Activated CD4-positive, alpha-beta T cell treated with anti-CD3 and anti-CD28 coated beads for 1 hour (primary cell): Measurements from ENCODE around the gene KIRREL3.

ENCODE experiments used
- DNase-seq: peaks from one replicate; pipeline ENCODE4 v3.0.0-alpha.2; 2020

The KIRREL3 gene

DNA sequence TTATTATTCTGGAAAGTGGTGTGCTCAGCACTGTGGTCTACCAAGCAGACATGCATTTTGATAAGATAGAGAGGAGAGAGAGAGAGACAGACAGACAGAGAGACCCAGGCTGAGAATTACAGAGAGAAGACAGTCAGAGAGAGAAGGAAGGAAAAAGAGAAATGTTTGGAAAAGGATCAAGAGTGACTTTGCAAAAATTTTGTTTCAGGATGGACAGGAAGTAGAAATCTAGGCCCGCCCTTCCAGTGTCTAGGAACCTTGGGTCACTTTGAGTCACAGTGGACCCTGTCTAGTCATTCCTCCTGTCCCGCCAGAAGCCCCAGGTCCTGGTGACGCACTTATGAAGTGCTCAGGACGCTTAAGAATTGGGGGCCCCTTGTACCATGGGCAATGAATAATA, 478.4 kb downstream of the KIRREL3 start:
- no peak for DNase-seq

DNA sequence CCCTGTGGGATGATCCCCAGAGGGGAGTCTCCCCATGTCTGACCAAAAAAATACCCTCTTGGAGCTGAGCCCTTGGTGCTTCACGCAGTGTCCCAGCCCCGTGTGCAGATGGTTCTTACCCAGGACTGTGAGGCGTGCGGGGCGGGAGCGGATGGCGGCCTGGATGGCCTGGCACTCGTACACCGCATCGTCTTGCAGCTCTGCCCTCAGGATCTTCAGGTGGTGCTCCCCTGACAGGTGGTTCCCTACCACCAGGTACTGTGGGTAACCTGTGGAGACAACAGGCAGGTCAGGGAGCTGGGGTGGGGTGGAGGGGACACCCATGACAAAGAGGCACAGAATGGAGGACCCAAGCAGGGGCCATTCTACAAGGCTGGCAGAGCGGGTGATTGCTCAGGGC, 479.4 kb downstream of the KIRREL3 start:
- DNase-seq: no peak

DNA sequence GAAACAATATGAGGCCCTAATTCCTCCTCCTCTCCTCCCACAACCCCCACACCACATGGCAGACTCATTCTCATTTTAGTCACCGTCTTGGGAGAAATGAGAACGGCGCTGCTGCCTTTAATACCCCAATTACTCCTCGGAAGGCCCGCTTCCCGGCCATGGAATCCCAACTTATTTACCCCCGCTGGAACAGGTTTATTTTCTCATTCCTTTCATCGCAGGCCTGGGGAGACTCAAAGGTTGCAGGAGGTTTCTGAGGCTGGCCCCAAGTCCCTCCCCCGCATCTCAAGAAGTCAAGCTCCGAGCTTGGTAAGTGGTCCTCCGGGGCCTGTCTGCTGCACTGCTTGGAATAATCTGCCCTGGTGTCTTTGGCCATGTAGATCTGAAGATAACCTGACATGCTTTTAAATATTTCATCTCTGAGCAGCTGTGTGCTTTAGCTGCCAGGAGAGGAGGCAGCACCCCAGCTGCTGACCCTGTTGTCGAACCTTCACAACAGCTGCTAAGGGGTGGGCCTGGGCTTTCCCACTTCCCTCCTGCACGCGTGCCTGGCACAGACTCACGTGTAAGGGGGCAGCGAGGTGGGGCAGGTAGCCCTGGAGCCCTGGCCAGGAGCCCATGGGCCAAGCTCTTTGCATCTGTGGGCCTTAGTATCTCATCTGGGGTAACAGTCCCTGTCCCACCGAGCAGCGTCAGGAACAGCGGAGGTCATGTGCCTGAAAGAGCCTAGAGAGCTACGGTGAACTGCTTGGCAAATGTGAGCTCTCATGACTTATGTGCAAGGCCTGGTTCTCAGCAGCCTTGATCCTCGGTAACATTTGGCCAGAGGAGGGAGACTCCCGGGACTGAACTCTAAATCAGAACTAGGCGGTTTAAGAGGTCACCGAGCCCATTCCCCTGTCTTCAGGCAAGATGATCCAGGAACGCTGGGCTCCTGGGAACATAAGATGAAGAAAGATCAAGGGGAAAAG, 480.5 kb downstream of the KIRREL3 start:
- no peak for DNase-seq

DNA sequence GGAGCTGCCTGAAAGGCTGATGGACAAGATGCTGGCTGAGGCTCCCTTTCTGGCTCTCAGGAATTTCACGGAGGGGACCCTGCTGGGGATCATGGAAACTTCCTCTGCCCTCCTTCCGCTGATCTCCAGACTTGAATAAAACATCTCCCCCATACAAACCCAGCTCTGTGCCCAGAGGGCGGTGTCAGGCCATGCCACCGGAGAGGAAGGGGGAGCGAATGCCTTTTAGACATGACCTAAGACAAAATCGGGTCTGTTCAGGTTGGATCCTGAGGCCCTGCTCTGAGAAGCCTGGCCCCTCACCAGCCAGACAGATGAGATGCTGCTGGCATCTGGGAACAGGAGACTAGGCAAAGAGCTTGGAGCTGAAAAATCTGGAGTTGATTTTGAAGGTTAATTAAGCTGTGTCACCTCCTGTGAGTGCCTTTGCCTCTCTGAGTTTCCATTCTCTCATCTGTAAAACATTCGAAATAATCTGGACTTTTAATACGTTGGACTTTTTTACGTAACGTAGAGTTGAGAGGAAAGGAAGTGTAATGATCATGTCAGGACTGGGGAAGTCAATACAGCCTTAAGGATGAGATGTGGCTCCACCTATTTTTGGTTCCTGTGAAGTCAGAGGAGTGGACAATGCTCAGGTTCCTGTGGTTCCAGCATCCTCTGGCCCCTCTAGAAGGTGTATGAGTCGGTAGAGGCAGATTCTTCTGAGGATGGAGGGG, 481.4 kb downstream of the KIRREL3 start:
- DNase-seq: no peak

DNA sequence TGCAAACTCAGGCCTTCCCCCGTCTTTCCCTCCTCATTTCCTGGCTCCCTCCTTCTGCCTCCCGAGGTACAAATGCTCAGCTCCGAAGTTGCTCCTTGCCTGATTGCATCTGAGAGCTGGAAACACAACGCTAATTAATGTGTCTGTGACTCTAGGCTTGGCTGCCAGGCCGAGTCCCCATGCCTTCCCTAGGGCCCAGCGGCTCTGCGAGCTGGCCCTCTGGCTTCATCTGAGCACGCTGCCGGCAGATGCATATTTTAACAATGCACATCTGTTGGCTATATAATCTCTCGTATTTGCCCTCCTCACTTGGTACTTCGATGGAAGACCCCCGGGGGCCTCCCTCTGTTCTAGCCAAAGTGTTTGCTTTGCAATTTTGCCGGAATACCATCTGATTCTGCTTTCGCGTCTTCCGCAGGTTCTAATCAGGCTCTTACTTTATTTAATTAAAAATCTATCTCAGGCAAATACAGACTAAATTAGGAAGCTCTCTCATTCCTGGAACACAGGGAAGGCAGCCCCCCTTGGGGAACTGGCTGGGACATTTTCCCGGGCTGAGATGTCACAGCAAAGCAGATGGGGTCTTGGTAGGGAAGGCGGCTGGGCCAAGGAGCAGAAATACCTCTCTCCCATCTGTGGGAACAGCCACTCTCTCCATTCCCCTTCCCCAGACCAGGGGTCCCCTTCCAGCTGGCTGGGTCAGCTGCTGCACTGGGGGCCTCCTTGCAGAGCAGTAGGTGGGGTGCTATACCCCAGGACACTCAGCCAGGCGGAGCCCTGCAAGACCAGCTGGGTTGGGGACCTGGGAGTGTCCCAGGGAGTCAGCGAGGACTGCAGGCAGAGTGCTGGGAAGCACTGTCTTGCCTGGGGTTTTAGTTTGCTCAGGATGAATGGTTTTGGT, 482.2 kb downstream of the KIRREL3 start:
- DNase-seq: no peak

DNA sequence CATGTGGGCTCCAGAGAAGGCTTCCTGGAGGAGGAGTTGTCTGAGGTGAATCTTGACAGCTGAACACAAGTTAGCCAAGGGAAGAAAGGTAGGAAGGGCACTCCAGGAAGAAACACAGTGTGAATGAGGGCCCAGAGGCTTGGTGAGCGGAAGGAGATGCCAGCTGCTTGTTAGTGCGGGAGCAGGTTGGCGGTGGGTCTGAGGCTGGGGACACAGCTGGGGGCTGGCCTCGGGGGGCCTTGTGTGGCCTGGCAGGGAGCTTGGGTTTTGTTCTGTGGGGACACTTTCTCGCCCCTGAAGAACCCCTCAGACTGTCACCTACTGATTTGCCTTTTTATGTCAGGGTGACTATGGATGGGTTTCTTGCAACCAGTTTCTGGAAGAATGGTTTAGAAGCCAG, 485.1 kb downstream of the KIRREL3 start:
- DNase-seq: no peak

DNA sequence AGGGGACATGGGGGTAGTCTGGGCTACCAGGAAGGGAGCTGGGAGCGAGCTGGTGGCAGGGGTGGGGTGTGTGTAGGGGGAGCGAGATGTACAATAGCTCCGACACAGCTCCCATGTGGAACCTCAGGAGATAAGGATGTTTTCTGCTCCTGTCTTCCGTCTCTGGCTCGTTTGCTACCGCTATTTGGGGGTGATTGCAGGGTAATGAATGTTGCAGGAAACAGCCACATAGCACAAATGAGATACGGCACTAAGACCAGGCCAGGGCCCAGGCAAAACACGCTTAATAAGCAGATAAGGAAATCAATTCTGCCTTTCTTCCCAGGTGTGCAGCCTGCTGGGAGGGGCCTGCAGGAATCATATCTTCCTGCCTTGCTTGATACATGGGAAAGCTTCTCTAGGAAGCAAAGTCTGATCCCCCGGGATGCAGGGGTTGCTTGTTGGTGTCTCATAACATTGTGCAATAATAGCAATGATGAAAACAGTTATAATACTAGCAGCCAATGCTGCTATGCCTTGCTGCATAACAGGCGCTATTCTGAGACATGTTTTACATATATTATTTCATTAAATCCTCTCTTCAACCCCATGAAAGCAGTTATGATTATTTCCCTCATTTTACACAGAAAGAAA, 486.4 kb downstream of the KIRREL3 start:
- DNase-seq: no peak

DNA sequence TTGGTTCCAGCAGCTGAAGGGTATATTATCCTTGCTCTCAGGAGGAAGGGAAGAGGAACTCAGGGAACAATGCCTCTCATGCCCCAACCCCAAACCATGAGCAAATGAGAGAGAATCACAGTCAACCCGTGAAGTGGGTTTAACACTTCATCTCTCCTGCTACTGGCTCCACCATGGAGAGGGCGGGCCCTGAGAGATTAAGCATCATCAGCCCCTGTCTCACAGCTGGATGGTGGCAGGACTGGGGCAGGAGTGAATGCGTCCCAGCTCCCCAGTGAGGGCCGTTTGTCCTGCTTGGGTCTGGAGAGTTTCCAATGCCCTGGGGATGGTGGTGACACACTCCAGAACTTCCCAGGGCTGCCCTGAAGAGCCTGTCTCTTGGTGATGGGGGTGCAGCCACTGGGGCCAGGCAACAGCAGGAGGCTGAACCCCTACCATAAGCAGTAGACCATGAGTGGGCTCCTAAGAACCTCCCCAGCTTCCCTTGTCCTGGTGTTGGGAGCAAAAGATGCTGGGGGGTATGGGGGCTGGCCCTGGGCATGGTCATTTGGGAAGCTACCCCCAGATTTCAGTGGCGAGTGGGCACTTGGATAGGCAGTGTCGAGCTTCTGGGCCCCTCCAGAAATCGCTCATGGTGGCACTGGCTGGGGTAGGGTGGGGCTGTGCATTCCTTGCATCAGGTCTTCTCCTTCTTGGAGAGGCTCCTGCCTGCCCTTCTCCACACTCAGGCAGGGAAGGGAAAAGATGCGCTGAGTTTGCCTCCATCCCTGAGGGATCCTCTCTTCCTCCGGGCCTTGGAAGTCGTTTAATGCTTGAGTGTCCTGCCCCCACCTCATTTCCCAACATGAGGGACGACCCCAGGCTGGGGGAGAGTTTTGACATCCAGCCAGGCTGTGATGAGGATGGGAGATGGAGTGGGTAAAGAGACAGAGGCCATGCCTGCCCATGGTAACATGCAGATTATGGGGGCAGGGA, 487.5 kb downstream of the KIRREL3 start:
- no peak for DNase-seq

DNA sequence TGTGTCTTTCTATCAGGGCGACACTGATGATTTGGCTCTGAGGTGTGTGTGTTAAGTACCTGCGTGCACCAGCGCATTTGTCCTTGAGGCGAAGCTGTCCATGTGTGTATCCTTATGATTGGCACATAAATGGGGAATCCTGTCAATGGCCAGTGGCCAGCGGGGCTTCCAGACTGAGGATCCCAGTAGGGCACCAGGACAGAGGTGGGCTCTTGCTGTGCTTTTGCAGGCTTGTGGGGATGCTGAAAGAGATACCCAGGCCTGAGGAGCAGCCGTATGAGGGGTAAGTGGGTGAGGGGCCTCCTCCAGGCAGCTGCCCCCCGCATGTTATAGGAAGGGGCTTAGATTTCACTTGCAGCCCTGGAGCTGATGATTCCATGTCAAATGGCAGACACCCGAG, 488.3 kb downstream of the KIRREL3 start:
- no peak for DNase-seq

DNA sequence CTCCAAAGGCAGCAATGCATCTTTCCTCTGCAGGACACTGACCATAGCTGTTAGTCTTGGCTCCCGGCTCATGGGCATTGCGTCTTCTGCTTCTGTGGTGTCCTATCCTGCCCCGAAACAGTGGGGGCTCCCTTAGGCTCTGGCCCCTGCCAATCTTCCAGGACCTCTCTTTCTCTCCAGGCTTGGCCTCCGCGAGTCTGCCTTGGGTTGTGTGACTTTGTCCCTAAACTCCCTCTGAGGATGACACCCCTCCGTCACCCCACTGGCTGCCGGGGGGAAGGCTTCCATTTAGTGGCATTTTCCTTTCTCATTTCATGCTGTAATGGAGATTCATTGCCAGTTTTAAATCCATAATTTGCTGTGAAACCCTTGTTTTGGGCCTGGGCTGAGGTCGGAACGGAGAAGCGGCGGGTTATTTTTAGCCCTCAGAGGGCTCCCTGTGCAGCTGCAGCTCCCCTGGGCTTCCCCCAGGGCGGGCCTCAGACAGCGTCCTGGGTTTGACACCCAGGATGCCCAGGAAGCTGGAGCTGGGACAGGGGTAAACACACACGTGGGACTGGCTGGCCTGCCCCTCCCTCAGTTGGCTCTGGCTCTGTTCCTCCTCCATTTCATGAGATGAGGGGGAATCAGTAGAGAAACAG, 489.0 kb downstream of the KIRREL3 start:
- no peak for DNase-seq

DNA sequence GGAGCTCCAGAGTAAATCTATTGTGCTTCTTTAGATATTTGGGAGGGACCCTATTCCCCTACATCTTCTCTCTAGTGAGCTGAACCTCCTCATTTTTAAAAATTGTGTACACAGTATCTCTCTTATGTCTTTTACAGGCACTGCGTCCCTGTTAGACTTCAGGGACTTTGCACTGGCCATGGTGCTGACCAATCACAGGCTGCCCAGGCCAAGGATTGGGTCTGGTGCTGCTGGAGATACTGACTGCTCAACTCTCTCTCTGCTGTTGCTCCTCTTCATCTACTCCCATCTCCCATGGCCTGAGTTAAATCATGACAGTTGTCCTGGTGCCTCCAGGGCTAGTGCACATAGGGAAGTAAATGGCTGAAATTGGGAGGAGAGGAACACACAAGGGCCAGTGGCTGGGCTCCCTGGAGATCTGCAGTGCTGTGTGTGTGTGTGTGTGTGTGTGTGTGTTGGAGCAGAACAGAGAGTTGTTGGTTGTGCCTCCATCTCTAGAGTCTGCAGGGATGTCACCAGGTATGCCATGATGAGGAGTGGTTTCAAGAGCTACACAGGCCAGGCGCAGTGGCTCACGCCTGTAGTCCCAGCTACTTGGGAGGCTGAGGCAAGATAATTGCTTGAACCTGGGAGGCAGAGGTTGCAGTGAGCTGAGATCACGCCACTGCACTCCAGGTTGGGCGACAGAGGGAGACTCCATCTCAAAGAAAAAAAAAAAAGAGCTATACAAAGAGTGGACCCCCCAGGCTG, 489.8 kb downstream of the KIRREL3 start:
- no peak for DNase-seq

DNA sequence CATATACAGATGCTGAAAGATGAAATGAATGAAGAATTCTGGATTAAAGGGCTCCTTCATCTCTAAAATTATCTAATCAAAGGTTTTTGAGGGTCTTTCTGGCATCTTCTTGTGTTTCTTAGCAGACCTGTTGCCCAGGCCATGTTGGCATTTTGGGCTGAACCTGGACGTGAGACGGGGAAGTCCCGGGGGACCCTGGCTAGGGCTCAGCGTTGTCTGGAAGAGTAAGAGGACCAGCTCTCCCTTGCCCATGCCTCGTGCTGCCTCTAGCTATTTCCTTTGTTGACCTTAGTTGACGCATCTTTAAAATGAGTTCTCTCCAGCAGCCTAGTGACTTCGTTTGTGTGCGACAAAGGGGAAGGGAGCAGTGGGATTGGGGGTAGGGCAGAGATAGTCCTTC, 492.9 kb downstream of the KIRREL3 start:
- DNase-seq: no peak

DNA sequence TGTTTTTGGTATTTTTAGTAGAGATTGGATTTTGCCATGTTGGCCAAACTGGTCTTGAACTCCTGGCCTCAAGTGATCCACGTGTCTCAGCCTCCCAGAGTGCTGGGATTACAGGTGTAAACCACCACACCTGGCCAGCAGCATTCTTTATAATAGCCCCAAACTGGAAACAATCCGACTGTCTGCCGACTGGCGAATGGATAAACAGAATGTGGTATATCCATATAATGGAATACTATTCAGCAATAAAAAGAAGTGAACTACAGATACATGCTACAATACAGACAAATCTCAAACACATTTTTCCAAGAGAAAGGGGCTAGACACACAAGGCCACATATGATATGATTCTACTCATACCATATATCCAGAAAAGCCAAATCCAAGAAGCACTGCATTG, 493.8 kb downstream of the KIRREL3 start:
- no peak for DNase-seq

DNA sequence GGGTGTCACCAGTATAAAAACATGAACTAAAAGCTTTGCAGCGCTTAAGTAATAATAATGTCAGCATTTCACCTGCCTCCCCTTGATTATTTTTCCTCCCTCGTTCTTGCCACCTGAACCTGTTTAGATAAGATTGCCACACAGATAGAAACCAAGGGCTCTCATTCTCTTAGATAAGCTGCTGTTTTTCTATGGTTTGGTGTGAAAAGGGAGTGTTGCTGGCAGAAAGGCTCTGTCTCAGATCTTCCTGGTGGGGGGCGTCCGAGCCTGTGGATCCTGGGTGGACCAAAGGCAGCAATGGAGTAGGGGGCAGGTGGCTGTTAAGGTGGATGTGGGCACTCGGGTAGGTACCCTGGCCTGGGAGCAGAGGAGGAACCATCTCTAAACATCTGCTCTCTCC, 497.6 kb downstream of the KIRREL3 start:
- no peak for DNase-seq

DNA sequence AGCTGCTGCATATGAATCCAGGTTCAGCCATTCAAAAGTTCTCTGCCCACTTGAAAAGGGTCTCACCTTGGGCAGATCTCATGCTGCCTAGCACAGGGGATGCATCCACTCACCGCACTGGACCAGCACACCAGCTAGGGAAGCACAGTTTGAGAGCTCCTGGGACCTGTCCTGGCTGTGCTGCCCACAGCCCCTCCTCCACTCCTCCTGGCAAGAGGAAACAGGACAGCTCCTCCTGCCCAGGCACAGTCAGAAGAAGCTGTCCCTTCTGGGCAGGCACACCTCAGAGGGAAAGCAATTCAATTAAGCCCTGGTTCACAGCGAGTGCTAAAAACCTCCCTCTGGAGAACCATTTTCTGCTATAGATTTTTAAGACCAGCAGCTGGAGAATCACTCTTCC, 498.4 kb downstream of the KIRREL3 start:
- no peak for DNase-seq

DNA sequence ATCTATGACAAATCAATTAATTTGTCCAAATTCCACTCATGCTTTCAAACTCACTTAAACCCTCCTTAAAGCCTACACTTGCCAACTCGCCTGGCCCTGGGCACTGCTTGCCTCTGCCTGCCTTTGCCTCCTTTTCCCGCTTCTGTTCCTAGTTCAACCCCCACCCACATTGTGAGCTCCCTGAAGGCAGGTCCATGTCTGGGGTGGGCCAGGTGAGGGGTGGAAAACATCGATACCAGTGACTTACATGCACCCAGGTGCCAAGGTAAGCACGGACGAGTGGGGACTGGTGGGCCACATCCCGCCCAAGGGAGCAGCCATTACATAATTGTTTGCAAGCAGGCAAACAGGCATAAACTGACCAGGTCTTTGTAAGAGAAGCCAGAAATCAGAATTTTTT, 498.9 kb downstream of the KIRREL3 start:
- DNase-seq: no peak

DNA sequence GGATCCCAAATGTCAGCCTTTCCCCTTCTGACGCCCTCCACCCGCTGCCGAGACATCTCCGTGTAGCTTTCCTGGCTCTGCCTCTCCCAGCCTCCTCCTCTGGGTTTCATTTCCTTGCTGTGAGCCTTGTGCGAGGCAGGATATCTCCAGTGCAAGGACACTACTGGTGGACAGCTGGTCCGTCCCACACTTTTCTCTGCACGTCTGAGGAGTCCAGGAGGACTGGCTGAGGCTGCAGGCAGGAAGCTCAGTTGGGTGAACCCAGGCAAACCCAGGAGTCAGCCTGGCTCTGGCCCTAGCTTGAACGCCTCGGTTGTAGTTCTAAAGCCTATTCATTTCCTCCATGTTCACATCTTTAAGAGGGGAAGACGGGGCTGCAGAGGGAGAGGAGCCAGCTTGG, 499.6 kb downstream of the KIRREL3 start:
- no peak for DNase-seq

DNA sequence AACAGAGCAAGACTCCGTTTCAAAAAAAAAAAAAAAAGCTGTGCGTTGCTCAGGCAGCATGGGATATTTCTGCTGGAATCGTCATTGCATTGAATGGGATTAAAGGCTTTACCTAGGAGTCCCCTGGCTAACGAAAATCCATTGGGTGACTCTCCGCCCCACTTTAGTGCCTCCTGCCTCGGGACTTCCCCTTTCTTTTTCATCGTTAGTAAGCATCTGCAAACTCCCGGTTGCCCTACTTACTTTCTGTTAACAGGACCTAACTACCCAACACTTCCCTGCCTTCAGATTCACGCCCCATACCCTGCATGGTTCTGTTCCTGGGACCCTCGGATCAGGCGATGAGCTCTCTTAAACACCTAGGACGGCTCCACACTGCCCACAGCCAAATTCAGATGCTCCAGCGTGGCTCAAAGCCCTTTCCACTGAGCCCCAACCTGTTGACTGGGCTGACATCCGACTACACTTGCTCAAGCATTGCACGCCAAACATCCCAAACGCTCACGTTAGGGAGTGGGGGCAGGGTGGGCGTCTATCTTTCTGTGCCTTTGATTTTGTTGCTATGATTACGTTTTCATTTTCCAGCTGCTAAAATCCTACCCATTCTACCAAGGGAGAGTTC, 501.3 kb downstream of the KIRREL3 start:
- no peak for DNase-seq

DNA sequence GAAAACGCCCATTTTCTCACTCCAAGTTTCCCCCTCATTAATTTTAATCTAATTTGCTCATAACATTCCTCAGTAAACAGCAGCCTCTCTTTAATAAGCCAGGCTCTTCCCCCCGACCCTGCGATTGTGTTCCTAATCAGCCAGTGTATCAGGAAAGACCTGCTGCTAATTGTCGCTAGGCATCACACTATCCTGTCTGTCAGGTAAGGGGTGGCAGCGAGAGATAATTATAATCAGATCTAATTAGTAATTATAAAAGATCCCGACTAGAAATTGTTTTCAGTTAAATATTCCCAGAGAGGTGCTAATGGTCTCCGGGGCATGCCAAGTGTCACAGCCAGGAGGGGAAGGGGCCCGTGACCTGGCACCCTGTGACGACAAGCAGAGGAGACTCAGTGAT, 502.3 kb downstream of the KIRREL3 start:
- no peak for DNase-seq
